H9 (cell line): ENCODE results near the gene AASDH. TPM values are rescaled to one million over a fixed set of nuclear protein-coding genes. Genes with fewer than 3 reads are reported as not detected.

Experiments used
- DNase-seq: peaks from one replicate; pipeline ENCODE4 v3.0.0-alpha.2; 2017
- H2AFZ ChIP-seq: one replicate; pipeline ENCODE4 v1.6.1; 2013; ENCODE audit warnings: mild to moderate bottlenecking, low read length, control low read depth, moderate library complexity
- H2AK5ac ChIP-seq: 2 replicates; pipeline ENCODE4 v1.6.1; 2013; ENCODE audit warnings: low read length, control low read depth, mixed read lengths; ENCODE audit not compliant: insufficient read length
- H2BK120ac ChIP-seq: one replicate; pipeline ENCODE4 v1.6.1; 2013; ENCODE audit warnings: low read depth, mild to moderate bottlenecking, low read length, control low read depth, inconsistent platforms; ENCODE audit not compliant: poor library complexity, severe bottlenecking
- H2BK12ac ChIP-seq: 2 replicates; pipeline ENCODE4 v1.6.1; 2013; ENCODE audit warnings: low read length, control low read depth, mixed read lengths, low read depth; ENCODE audit not compliant: insufficient read length
- H2BK15ac ChIP-seq: 2 replicates; pipeline ENCODE4 v1.6.1; 2013; ENCODE audit warnings: low read depth, low read length, control low read depth
- H2BK20ac ChIP-seq: one replicate; pipeline ENCODE4 v1.6.1; 2013; ENCODE audit warnings: low read depth, mild to moderate bottlenecking, low read length, control low read depth, inconsistent platforms; ENCODE audit not compliant: poor library complexity, severe bottlenecking
- H2BK5ac ChIP-seq: 2 replicates; pipeline ENCODE4 v1.6.1; 2013; ENCODE audit warnings: low read length, control low read depth, mixed read lengths; ENCODE audit not compliant: insufficient read length
- H3K14ac ChIP-seq: 2 replicates; pipeline ENCODE4 v1.6.1; 2013; ENCODE audit warnings: low read length, control low read depth; ENCODE audit not compliant: insufficient read depth
- H3K18ac ChIP-seq: 2 replicates; pipeline ENCODE4 v1.6.1; 2013; ENCODE audit warnings: low read depth, mild to moderate bottlenecking, mixed read lengths, low read length, control low read depth; ENCODE audit not compliant: insufficient read length
- H3K23ac ChIP-seq: 2 replicates; pipeline ENCODE4 v1.6.1; 2013; ENCODE audit warnings: low read length, control low read depth, mixed read lengths, low read depth; ENCODE audit not compliant: insufficient read length
- H3K23me2 ChIP-seq: 2 replicates; pipeline ENCODE4 v1.6.1; 2013; ENCODE audit warnings: low read depth, mild to moderate bottlenecking, mixed read lengths, low read length, control low read depth; ENCODE audit not compliant: insufficient read length, poor library complexity, severe bottlenecking
- H3K27ac ChIP-seq: 2 replicates; pipeline ENCODE4 v1.5.1; 2013; ENCODE audit warnings: low read length, control low read depth, mixed read lengths, low read depth; ENCODE audit not compliant: insufficient read length
- H3K27me3 ChIP-seq: 2 replicates; pipeline ENCODE4 v1.6.1; 2013; ENCODE audit warnings: low read length, control low read depth, inconsistent platforms; ENCODE audit not compliant: insufficient read depth
- H3K4ac ChIP-seq: 2 replicates; pipeline ENCODE4 v1.6.1; 2013; ENCODE audit warnings: low read depth, mild to moderate bottlenecking, control low read depth, inconsistent platforms, low read length, moderate library complexity
- H3K4me1 ChIP-seq: 2 replicates; pipeline ENCODE4 v1.6.1; 2013; ENCODE audit warnings: low read length, control low read depth, inconsistent platforms; ENCODE audit not compliant: insufficient read depth
- H3K4me2 ChIP-seq: 2 replicates; pipeline ENCODE4 v1.6.1; 2013; ENCODE audit warnings: low read length, control low read depth, mixed read lengths; ENCODE audit not compliant: insufficient read length, insufficient read depth
- H3K56ac ChIP-seq: 2 replicates; pipeline ENCODE4 v1.6.1; 2013; ENCODE audit warnings: low read depth, mild to moderate bottlenecking, mixed read lengths, low read length, control low read depth; ENCODE audit not compliant: insufficient read length
- H3K79me1 ChIP-seq: 2 replicates; pipeline ENCODE4 v1.6.1; 2013; ENCODE audit warnings: low read depth, mild to moderate bottlenecking, moderate library complexity, low read length, control low read depth, inconsistent platforms; ENCODE audit not compliant: insufficient read depth, poor library complexity, severe bottlenecking
- H3K79me2 ChIP-seq: 2 replicates; pipeline ENCODE4 v1.6.1; 2013; ENCODE audit warnings: low read length, control low read depth, inconsistent platforms; ENCODE audit not compliant: insufficient read depth
- H3K9ac ChIP-seq: 2 replicates; pipeline ENCODE4 v1.6.1; 2013; ENCODE audit warnings: low read length, control low read depth, mixed read lengths; ENCODE audit not compliant: insufficient read length; ENCODE audit errors: extremely low read depth
- H3K9me3 ChIP-seq: one replicate; pipeline ENCODE4 v1.6.1; 2013; ENCODE audit warnings: low read depth, low read length, inconsistent platforms; ENCODE audit not compliant: control insufficient read depth
- H3T11ph ChIP-seq: one replicate; pipeline ENCODE4 v1.6.1; 2013; ENCODE audit warnings: mild to moderate bottlenecking, low read length, control low read depth, inconsistent platforms
- H4K20me1 ChIP-seq: one replicate; pipeline ENCODE4 v1.6.1; 2013; ENCODE audit not compliant: control insufficient read depth, insufficient read length, insufficient read depth
- H4K5ac ChIP-seq: 2 replicates; pipeline ENCODE4 v1.6.1; 2013; ENCODE audit warnings: low read depth, mild to moderate bottlenecking, mixed read lengths, low read length, control low read depth; ENCODE audit not compliant: insufficient read length
- H4K8ac ChIP-seq: replicated peaks from 2 replicates; pipeline ENCODE4 v1.6.1; 2013; ENCODE audit warnings: low read length, control low read depth, mixed read lengths, low read depth; ENCODE audit not compliant: insufficient read length
- H4K91ac ChIP-seq: 2 replicates; pipeline ENCODE4 v1.6.1; 2013; ENCODE audit warnings: low read depth, mild to moderate bottlenecking, moderate library complexity, mixed read lengths, low read length, control low read depth; ENCODE audit not compliant: insufficient read length
- H3K27ac Mint-ChIP-seq, 3 experiments: 2 replicates in 2 of 3; 3 replicates in 1 of 3; pipeline ENCODE4 v1.8.0; 2020 to 2021; ENCODE audit warnings: mixed read lengths in 3 of 3, mild to moderate bottlenecking in 1 of 3, moderate library complexity in 1 of 3
- H3K27me3 Mint-ChIP-seq: 2 replicates; pipeline ENCODE4 v1.8.0; 2021; ENCODE audit warnings: low read depth, mild to moderate bottlenecking, moderate library complexity, mixed read lengths
- H3K36me3 Mint-ChIP-seq, 3 experiments: 2 replicates in 2 of 3; 3 replicates in 1 of 3; pipeline ENCODE4 v1.8.0; 2020 to 2021; ENCODE audit warnings: low read depth in 3 of 3, mixed read lengths in 3 of 3; ENCODE audit not compliant: insufficient read depth in 1 of 3
- H3K4me1 Mint-ChIP-seq, 2 experiments: 2 replicates each; pipeline ENCODE4 v1.8.0; 2020; ENCODE audit warnings: mixed read lengths in 2 of 2
- H3K4me3 Mint-ChIP-seq, 2 experiments: 2 replicates in 1 of 2; 3 replicates in 1 of 2; pipeline ENCODE4 v1.8.0; 2020 to 2021; ENCODE audit warnings: mild to moderate bottlenecking in 2 of 2, mixed read lengths in 2 of 2, moderate library complexity in 1 of 2
- H3K9me3 Mint-ChIP-seq, 2 experiments: 2 replicates in 1 of 2; 3 replicates in 1 of 2; pipeline ENCODE4 v1.8.0; 2020; ENCODE audit warnings: mild to moderate bottlenecking in 2 of 2, mixed read lengths in 2 of 2, moderate library complexity in 1 of 2
- CTCF ChIP-seq: fragments of 200-600 bp; sonication (generic); conservative IDR thresholded peaks from 3 replicates; pipeline ENCODE4 v1.8.0; 2021; ENCODE audit warnings: antibody characterized with exemption, mild to moderate bottlenecking
- WGBS: extraction: QIAGEN DNeasy Blood & Tissue Kit; methylation state at CpG from one replicate; pipeline ENCODE4 v1.1.7; 2013; ENCODE audit warnings: missing lambda C conversion rate, low lambda C conversion rate, mixed read lengths; ENCODE audit not compliant: insufficient read length; ENCODE audit errors: extremely low coverage; 5-methylcytosine and 5-hydroxymethylcytosine counted together
- total RNA-seq: library from RNA; stranded (reverse); gene quantifications from 2 replicates; pipeline ENCODE4 v1.2.1, GENCODE V29; 2021

Gene AASDH
- total RNA-seq, 1 experiment from 2014 or later: 12.9 TPM

- H3K4me3 Mint-ChIP-seq: no peak overlapping the region
- no peaks in the 10 kb centered on the region for H4K20me1 ChIP-seq
- no peak overlapping the region for H3K27ac Mint-ChIP-seq
- H3K4me1 ChIP-seq: peaks cover 2% of the 10 kb centered on the region; the same call in 1 of the 2 replicates
- H3K18ac ChIP-seq: no peak overlapping the region
- H3K27ac ChIP-seq: no peak overlapping the region
- no peak for DNase-seq
- no peak overlapping the region for H4K8ac ChIP-seq
- no peak overlapping the region for H3K14ac ChIP-seq
- no peak overlapping the region for H3K23ac ChIP-seq
- H4K5ac ChIP-seq: no peak overlapping the region
- H3T11ph ChIP-seq: no peak overlapping the region
- peaks cover 26 to 35% of the 10 kb centered on the region in 2 experiments for H3K4me1 Mint-ChIP-seq
- TF ChIP-seq CTCF: no peak
- peaks cover 57% of the 10 kb centered on the region for H3K79me2 ChIP-seq
- H3K4ac ChIP-seq: no peak overlapping the region
- no peak overlapping the region for H2AK5ac ChIP-seq
- no peak overlapping the region for H2BK15ac ChIP-seq
- no CpG with 5 or more reads among the region's 1 CpG for WGBS
- no peak overlapping the region for H2BK20ac ChIP-seq
- H2BK5ac ChIP-seq: no peak overlapping the region
- no peaks in the 10 kb centered on the region for H3K27me3 ChIP-seq
- peaks cover 19 to 22% (median 20%) of the 10 kb centered on the region in 3 experiments for H3K36me3 Mint-ChIP-seq
- no peaks in the 10 kb centered on the region for H3K79me1 ChIP-seq
- H2BK120ac ChIP-seq: no peak overlapping the region
- no peak overlapping the region for H4K91ac ChIP-seq
- no peaks in the 10 kb centered on the region for H3K9me3 ChIP-seq
- H3K9ac ChIP-seq: no peak overlapping the region
- H3K4me2 ChIP-seq: no peak overlapping the region
- no peaks in the 10 kb centered on the region for H3K27me3 Mint-ChIP-seq
- H3K9me3 Mint-ChIP-seq: peaks cover 0 to 4% of the 10 kb centered on the region in 2 experiments; a peak in 3 of 5 replicates
- no peak overlapping the region for H3K56ac ChIP-seq
- H2BK12ac ChIP-seq: no peak overlapping the region
- H3K23me2 ChIP-seq: no peaks in the 10 kb centered on the region
- no peak overlapping the region for H2AFZ ChIP-seq
Observed at GRCh38 chr4:56427179-56427578, 39.9 kb upstream of the AASDH start.
